Choroid plexus epithelial cell (primary cell): ENCODE results near the gene USP9Y.

ENCODE experiments used
- DNase-seq: peaks from one replicate; pipeline ENCODE4 v3.0.0-alpha.2; 2010; ENCODE audit warnings: low read depth
- H3K4me3 ChIP-seq: 2 replicates; pipeline ENCODE4 v1.5.1; 2011; ENCODE audit warnings: low read depth, mild to moderate bottlenecking, control low read depth, low read length, moderate library complexity
- TF ChIP-seq, protein P1 (sequence below): conservative IDR thresholded peaks from 2 replicates; pipeline ENCODE4 v1.5.1; 2011; ENCODE audit warnings: low read depth, mild to moderate bottlenecking, control low read depth, inconsistent platforms, low read length, moderate library complexity

Gene USP9Y

DNA sequence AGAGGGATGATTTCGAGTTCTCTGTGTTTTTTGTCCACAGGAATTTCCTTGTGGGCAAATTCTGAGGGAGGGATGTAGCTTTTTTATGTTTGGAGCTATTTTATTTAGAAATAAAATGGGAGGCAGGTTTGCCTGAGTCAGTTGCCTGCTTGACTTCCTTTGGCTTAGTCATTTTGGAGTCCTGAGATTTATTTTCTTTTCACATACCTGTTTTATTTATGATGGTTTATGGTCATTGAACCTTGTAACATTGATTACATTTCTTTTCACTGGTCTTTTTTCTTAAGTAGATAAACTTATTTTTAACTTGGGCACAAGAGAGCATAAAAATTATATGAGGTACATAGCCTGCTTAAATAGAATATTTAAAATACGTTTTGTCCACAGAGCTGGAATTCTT lies 12.7 kb upstream of the USP9Y start:
- TF ChIP-seq, protein P1, sequence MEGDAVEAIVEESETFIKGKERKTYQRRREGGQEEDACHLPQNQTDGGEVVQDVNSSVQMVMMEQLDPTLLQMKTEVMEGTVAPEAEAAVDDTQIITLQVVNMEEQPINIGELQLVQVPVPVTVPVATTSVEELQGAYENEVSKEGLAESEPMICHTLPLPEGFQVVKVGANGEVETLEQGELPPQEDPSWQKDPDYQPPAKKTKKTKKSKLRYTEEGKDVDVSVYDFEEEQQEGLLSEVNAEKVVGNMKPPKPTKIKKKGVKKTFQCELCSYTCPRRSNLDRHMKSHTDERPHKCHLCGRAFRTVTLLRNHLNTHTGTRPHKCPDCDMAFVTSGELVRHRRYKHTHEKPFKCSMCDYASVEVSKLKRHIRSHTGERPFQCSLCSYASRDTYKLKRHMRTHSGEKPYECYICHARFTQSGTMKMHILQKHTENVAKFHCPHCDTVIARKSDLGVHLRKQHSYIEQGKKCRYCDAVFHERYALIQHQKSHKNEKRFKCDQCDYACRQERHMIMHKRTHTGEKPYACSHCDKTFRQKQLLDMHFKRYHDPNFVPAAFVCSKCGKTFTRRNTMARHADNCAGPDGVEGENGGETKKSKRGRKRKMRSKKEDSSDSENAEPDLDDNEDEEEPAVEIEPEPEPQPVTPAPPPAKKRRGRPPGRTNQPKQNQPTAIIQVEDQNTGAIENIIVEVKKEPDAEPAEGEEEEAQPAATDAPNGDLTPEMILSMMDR: no peak
- no peak overlapping the region for H3K4me3 ChIP-seq
- no peak for DNase-seq

DNA sequence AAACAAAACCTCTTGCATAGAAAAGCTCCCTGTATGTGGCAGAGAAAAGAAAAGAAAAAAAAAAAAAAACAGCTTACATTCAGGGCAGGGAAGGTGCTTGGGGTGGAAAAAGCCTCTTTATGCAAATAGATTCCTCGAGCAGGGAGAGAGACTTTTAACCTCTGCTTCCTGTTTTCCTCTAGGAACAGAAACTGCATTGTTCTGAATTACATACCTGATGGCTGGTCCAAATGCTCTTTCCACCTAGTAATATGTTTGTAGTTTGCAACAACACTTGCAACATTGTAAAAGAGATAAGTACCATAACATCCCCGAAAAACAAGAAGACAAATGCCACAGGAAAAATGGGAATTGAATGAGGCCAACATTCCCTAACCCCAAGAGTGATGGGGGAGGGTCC lies 944 bp upstream of the USP9Y start:
- TF ChIP-seq, protein P1: no peak
- no peak overlapping the region for H3K4me3 ChIP-seq
- no peak for DNase-seq

DNA sequence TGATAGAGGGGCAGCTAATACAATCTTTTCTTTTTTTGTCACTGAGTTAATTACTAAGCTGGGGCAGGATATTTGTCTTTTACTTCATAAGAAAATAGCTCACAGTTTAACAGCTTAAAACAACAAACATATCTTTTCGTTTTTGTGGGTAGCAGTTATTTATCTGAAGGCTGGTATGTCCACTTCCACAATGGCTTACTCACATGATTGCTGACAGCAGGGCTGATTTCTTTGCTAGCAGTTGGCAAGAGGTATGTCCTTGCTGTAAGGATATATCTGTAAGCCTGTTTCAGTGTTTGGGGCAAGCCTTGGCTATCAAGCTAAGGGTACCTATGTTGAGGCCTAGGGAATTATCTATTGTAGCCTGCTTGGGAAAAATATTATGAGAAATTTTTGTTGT lies 1.1 kb downstream of the USP9Y start:
- H3K4me3 ChIP-seq: no peak overlapping the region
- DNase-seq: peak; percentile 78
- TF ChIP-seq, protein P1: no peak

DNA sequence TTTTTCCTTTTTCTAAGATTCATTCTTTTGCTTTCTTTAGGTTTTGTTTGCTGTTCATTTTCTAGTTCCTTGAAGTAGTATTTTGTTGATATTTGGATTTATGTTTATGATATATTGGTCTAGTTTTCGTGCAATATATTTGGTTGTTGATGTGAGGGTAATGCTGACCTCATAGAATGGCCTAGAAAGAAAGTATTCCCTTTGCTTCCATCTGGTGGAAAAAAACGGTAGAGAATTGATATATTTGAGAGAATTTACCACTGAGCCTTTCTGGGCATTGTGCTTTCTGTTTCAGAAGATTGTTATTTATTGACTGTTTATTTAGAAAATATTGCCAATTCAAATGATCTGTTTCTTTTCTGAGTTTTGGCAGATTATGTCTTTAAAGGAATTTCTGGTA lies 9.4 kb downstream of the USP9Y start:
- no peak overlapping the region for H3K4me3 ChIP-seq
- peak; percentile 35 for DNase-seq
- TF ChIP-seq, protein P1: peak; percentile 29

DNA sequence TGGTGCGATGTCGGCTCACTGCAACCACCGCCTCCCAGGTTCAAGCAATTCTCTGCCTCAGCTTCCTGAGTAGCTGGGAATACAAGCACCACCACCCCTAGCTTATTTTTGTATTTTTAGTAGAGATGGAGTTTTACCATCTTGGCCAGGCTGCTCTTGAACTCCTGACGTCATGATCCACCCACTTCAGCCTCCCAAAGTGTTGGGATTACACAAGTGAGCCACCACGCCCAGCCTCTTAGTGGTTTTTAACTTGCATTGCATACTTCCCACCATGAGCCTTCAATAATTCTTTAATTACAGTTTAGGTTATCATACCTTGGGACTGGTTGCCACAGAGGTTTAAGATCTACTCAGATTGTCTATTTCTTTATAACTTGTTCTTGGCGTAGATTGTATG lies 14.3 kb downstream of the USP9Y start:
- no peak for DNase-seq
- TF ChIP-seq, protein P1: no peak
- no peak overlapping the region for H3K4me3 ChIP-seq

DNA sequence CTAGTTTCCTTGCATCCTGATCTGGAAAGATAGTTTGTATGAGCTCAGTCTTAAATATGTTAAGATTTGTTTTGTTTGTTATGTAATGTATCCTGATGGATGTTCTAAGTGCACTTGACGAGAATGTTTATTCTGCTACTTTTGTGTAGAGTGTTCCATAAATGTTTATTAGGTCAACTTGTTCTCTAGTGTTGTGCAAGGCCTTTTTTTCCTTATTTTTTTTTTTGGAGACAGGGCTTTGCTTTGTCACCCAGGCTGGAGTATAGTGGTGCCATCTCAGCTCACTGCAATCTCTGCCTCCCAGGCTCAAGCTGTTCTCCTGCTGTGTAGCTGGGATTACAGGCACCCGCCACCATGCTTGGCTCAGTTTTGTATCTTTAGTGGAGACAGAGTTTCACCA lies 28.7 kb downstream of the USP9Y start:
- H3K4me3 ChIP-seq: no peak overlapping the region
- TF ChIP-seq, protein P1: no peak
- DNase-seq: no peak

DNA sequence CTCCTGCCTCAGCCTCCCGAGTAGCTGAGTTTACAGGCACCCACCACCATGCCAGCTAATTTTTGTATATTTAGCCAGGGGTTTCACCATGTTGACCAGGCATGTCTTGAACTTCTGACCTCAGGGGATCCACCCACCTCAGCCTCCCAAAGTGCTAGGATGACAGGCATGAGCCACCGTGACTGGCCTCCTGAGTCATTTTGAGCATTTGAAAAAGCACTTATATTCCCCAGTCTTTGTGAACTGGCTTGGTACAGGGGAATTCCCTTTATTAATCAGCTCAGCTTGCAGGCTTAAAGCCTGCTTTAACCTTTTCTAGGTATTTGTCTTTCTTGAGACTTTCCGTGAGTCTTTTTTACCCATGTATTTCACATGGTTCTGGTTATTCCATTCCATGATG lies 32.6 kb downstream of the USP9Y start:
- TF ChIP-seq, protein P1: no peak
- H3K4me3 ChIP-seq: no peak overlapping the region
- DNase-seq: peak; percentile 30
